Liver (tissue), 9 donors: ENCODE results near the gene SLC25A48. TPM values are rescaled to one million over a fixed set of nuclear protein-coding genes. Genes with fewer than 3 reads are reported as not detected.

Experiments
- DNase-seq: peaks from one replicate; pipeline ENCODE4 v3.0.0-alpha.2; 2017; ENCODE audit warnings: low spot score
- H3K27ac ChIP-seq, 2 donors: one replicate each; pipeline ENCODE4 v1.7.0; 2013; ENCODE audit warnings: inconsistent platforms in 2 of 2, low read length in 2 of 2, control low read depth in 1 of 2, low read depth in 1 of 2, mild to moderate bottlenecking in 1 of 2
- H3K27me3 ChIP-seq, 4 donors: one replicate each; pipeline versions ENCODE4 v1.6.1 to v1.7.0; 2013; ENCODE audit warnings: low read length in 3 of 4, inconsistent platforms in 1 of 4, mild to moderate bottlenecking in 1 of 4, moderate library complexity in 1 of 4; ENCODE audit not compliant: control insufficient read depth in 4 of 4, insufficient read depth in 4 of 4
- H3K36me3 ChIP-seq, 4 donors: one replicate each; pipeline versions ENCODE4 v1.6.1 to v1.7.0; 2013; ENCODE audit warnings: low read length in 3 of 4, mild to moderate bottlenecking in 3 of 4, low read depth in 1 of 4, moderate library complexity in 1 of 4; ENCODE audit not compliant: control insufficient read depth in 4 of 4, insufficient read depth in 3 of 4
- H3K4me1 ChIP-seq, 4 donors: one replicate each; pipeline versions ENCODE4 v1.6.1 to v1.7.0; 2013; ENCODE audit warnings: low read length in 3 of 4, mild to moderate bottlenecking in 3 of 4, moderate library complexity in 1 of 4; ENCODE audit not compliant: control insufficient read depth in 4 of 4, insufficient read depth in 4 of 4
- H3K4me3 ChIP-seq, 3 donors: one replicate each; pipeline versions ENCODE4 v1.6.1 to v1.7.0; 2013; ENCODE audit warnings: low read length in 3 of 3, control low read depth in 1 of 3, low read depth in 1 of 3, mild to moderate bottlenecking in 1 of 3
- H3K9ac ChIP-seq, 2 donors: one replicate each; pipeline ENCODE4 v1.7.0; 2013; ENCODE audit warnings: low read length in 2 of 2, mild to moderate bottlenecking in 2 of 2, moderate library complexity in 2 of 2, control low read depth in 1 of 2, low read depth in 1 of 2
- H3K9me3 ChIP-seq, 4 donors: one replicate each; pipeline versions ENCODE4 v1.6.1 to v1.7.0; 2013; ENCODE audit warnings: low read length in 3 of 4; ENCODE audit not compliant: control insufficient read depth in 4 of 4
- EGR1 ChIP-seq, 2 donors: IDR thresholded peaks; 2 replicates each; pipeline ENCODE4 v1.6.1; 2016 to 2018; ENCODE audit warnings: antibody characterized with exemption in 2 of 2, low read depth in 2 of 2
- FOXA2 ChIP-seq: IDR thresholded peaks from 2 replicates; pipeline ENCODE4 v1.6.1; 2016; ENCODE audit warnings: antibody characterized with exemption
- GABPA ChIP-seq, 2 donors: IDR thresholded peaks in 1 of 2; conservative IDR thresholded peaks in 1 of 2; 2 replicates each; pipeline ENCODE4 v1.6.1; 2016; ENCODE audit warnings: antibody characterized with exemption in 2 of 2, mild to moderate bottlenecking in 1 of 2, moderate library complexity in 1 of 2
- HNF4G ChIP-seq: IDR thresholded peaks from 2 replicates; pipeline ENCODE4 v1.6.1; 2016; ENCODE audit warnings: antibody characterized with exemption
- RAD21 ChIP-seq, 2 donors: IDR thresholded peaks; 2 replicates each; pipeline ENCODE4 v1.6.1; 2016; ENCODE audit warnings: antibody characterized with exemption in 2 of 2, mild to moderate bottlenecking in 2 of 2
- RXRA ChIP-seq, 2 donors: IDR thresholded peaks; 2 replicates each; pipeline ENCODE4 v1.6.1; 2017 to 2018; ENCODE audit warnings: antibody characterized with exemption in 2 of 2, mild to moderate bottlenecking in 1 of 2
- SP1 ChIP-seq: IDR thresholded peaks from 2 replicates; pipeline ENCODE4 v1.6.1; 2018; ENCODE audit warnings: antibody characterized with exemption, mild to moderate bottlenecking
- TAF1 ChIP-seq: conservative IDR thresholded peaks from 2 replicates; pipeline ENCODE4 v1.6.1; 2016; ENCODE audit warnings: antibody characterized with exemption, mild to moderate bottlenecking
- YY1 ChIP-seq: IDR thresholded peaks from 2 replicates; pipeline ENCODE4 v1.6.1; 2016; ENCODE audit warnings: antibody characterized with exemption, mild to moderate bottlenecking
- WGBS: extraction: QIAGEN DNeasy Blood & Tissue Kit; methylation state at CpG from one replicate; pipeline ENCODE4 v1.1.7; 2013; 5-methylcytosine and 5-hydroxymethylcytosine counted together
- polyA plus RNA-seq, 2 donors: library from polyadenylated mRNA; stranded (reverse) in 1 of 2; unstranded in 1 of 2; fragments of 200-250 nt in 1 of 2; fragments of >200 nt in 1 of 2; fragmentation: Nextera tagmentation in 1 of 2; extraction: Ambion mirVana in 1 of 2; gene quantifications; one replicate each; pipeline versions ENCODE4 v1.2.1 to v1.2.3, GENCODE V29; 2013 to 2015
- total RNA-seq, 2 donors: library from RNA; depleted of rRNA; stranded (reverse); fragments of >200 nt; gene quantifications; one replicate each; pipeline ENCODE4 v1.2.3, GENCODE V29; 2014
- TF ChIP-seq, protein P1 (sequence below): fragments of 150-350 bp; IDR thresholded peaks from 2 replicates; pipeline ENCODE4 v1.5.1; 2017; ENCODE audit warnings: improper control_type of control experiment, low read depth, low read length; ENCODE audit not compliant: missing input control
- TF ChIP-seq, protein P2 (sequence below): IDR thresholded peaks from 2 replicates; pipeline ENCODE4 v1.6.1; 2016; ENCODE audit warnings: antibody characterized with exemption
- TF ChIP-seq, protein P3 (sequence below): IDR thresholded peaks from 2 replicates; pipeline ENCODE4 v1.6.1; 2016; ENCODE audit warnings: antibody characterized with exemption
- TF ChIP-seq, protein P4 (sequence below): IDR thresholded peaks from 2 replicates; pipeline ENCODE4 v1.6.1; 2016; ENCODE audit warnings: antibody characterized with exemption
- donor health status: healthy.
- donor health status: healthy.
- donor health status: healthy.
- donor health status: healthy.
- donor health status: healthy.

SLC25A48 gene
- total and polyA plus RNA-seq, 4 donors = 0.24 to 1.1 (median 0.72) TPM

DNA sequence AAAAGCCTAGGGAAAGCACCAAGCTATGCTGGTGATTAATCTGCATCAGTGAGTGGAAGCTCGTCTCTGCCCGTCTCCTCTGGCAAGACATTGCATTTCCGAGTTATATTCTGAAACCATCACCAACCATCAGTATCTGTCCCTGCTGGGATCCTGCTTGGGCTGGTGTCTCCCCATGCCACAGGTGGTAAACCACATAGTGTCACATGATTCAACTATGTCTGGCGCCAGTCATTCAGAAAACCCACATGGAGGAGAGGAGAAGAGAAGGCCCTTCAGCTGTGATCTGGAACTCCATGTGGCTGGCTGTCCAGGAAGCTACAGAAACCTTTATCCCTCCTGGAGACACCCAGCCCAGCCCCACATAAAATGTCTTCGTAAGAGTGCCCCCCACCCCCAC lies 56.4 kb downstream of the SLC25A48 start:
- 89% methylated on average over 5 of the region's 5 CpGs for WGBS
- Histone ChIP-seq H3K27me3 (no peaks in the 10 kb centered on the region), H3K9me3 (no peaks in the 10 kb centered on the region), H3K36me3 (no peaks in the 10 kb centered on the region), H3K27ac (no peak overlapping the region), H3K9ac (no peak overlapping the region), H3K4me3 (no peak overlapping the region), H3K4me1 (peaks cover 0 to 2% (median 0%) of the 10 kb centered on the region in 4 donors)
- no peak for DNase-seq
- TF ChIP-seq RXRA (IDR thresholded peaks at IDR 0.05) = no peak

DNA sequence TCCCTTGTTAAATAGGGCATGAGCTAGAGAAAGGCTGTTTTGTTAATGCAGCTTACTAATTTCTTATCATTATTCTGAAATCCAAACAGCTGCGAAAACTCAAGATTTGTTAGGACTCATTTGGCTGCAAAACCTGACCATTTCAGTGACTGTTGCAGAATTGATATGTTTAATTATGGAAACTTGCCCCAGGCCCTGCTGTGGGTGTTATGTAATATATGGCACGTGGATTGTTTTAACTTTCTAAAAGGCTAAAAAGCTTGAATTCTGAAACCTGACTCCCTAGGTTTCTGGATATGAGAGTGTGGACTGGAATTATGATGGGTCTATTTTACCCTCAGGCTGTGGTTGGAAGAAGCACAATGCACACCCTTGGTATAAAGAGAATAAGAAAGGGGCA lies 56.8 kb downstream of the SLC25A48 start:
- H3K4me3 ChIP-seq = no peak overlapping the region
- DNase-seq = no peak
- peaks cover 0 to under 1% (median 0%) of the 10 kb centered on the region in 4 donors for H3K27me3 ChIP-seq
- H3K36me3 ChIP-seq = no peaks in the 10 kb centered on the region
- 78% methylated on average over 2 of the region's 2 CpGs for WGBS
- no peaks in the 10 kb centered on the region for H3K9me3 ChIP-seq
- TF ChIP-seq, protein P1, sequence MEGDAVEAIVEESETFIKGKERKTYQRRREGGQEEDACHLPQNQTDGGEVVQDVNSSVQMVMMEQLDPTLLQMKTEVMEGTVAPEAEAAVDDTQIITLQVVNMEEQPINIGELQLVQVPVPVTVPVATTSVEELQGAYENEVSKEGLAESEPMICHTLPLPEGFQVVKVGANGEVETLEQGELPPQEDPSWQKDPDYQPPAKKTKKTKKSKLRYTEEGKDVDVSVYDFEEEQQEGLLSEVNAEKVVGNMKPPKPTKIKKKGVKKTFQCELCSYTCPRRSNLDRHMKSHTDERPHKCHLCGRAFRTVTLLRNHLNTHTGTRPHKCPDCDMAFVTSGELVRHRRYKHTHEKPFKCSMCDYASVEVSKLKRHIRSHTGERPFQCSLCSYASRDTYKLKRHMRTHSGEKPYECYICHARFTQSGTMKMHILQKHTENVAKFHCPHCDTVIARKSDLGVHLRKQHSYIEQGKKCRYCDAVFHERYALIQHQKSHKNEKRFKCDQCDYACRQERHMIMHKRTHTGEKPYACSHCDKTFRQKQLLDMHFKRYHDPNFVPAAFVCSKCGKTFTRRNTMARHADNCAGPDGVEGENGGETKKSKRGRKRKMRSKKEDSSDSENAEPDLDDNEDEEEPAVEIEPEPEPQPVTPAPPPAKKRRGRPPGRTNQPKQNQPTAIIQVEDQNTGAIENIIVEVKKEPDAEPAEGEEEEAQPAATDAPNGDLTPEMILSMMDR = no peak
- TF ChIP-seq, protein P2, sequence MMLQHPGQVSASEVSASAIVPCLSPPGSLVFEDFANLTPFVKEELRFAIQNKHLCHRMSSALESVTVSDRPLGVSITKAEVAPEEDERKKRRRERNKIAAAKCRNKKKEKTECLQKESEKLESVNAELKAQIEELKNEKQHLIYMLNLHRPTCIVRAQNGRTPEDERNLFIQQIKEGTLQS = no peak
- TF ChIP-seq FOXA2 (no peak), RAD21 (IDR thresholded peaks at IDR 0.05) (no peak), GABPA (IDR thresholded peaks at IDR 0.05 in 1 of 2, conservative IDR thresholded peaks at IDR 0.05 in 1 of 2) (no peak), EGR1 (IDR thresholded peaks at IDR 0.05; ENCODE audit: low read depth in 2 of 2) (no peak), TAF1 (no peak)
- TF ChIP-seq, protein P3, sequence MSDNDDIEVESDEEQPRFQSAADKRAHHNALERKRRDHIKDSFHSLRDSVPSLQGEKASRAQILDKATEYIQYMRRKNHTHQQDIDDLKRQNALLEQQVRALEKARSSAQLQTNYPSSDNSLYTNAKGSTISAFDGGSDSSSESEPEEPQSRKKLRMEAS = no peak
- H3K4me1 ChIP-seq = peaks cover 0 to 2% (median 0%) of the 10 kb centered on the region in 4 donors
- H3K27ac ChIP-seq = no peak overlapping the region
- H3K9ac ChIP-seq = no peak overlapping the region

DNA sequence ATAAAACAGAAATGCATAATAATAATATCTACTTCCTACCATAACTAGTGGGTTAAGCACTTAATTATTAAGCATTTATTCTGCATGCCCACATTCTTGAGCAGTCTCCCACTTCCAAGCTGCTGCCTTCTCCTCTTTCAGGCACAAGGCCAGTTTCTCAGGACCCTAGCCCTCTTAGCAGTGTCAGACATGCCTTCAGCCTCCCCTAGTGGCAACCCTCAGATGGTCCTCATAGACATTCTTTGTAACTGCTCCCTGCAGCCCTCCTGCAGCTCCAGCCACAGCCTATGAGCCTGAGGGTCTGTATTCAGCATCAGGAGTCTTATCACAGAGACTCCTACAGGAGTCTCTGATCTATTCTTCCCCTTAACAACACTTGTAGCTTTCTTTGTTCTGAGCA lies 57.3 kb downstream of the SLC25A48 start:
- no peak overlapping the region for H3K9ac ChIP-seq
- H3K27me3 ChIP-seq = peaks cover 0 to 2% (median 0%) of the 10 kb centered on the region in 4 donors
- peaks cover 0 to 2% (median 0%) of the 10 kb centered on the region in 4 donors for H3K4me1 ChIP-seq
- no peak overlapping the region for H3K27ac ChIP-seq
- no peak overlapping the region for H3K4me3 ChIP-seq
- H3K9me3 ChIP-seq = no peaks in the 10 kb centered on the region
- no peak for TF ChIP-seq HNF4G
- no peak for TF ChIP-seq GABPA (IDR thresholded peaks at IDR 0.05 in 1 of 2, conservative IDR thresholded peaks at IDR 0.05 in 1 of 2)
- DNase-seq = no peak
- H3K36me3 ChIP-seq = no peaks in the 10 kb centered on the region

DNA sequence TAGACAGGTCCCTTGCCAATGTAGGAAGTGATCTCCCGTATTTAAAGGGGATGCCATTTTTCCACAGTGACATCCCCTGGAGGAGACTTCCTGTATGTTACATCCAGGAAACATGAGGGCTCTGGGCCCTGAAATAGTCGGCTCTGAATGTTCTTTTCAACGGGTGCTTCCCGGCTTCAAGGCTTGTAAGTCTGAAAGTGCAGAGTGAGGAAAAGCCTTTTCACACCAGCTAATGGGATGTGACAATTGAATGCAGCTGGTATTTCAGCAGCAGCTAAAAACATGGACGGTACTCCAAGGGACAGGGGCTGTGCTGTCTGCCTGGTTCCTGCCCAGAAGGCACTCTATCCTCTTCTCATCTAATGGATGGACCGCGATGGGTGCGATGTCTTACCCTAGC lies 59.8 kb downstream of the SLC25A48 start:
- no peaks in the 10 kb centered on the region for H3K9me3 ChIP-seq
- DNase-seq = peak; percentile 12
- H3K9ac ChIP-seq = no peak overlapping the region
- peaks cover 0 to 2% (median 0%) of the 10 kb centered on the region in 4 donors for H3K27me3 ChIP-seq
- no peak overlapping the region for H3K4me3 ChIP-seq
- no peaks in the 10 kb centered on the region for H3K36me3 ChIP-seq
- H3K27ac ChIP-seq = no peak overlapping the region
- H3K4me1 ChIP-seq = peaks cover 0 to 2% (median 0%) of the 10 kb centered on the region in 4 donors
- 68% methylated on average over 8 of the region's 8 CpGs for WGBS
- TF ChIP-seq, protein P2 = no peak
- TF ChIP-seq TAF1 (no peak), GABPA (IDR thresholded peaks at IDR 0.05 in 1 of 2, conservative IDR thresholded peaks at IDR 0.05 in 1 of 2) (no peak), SP1 (no peak), YY1 (no peak), EGR1 (IDR thresholded peaks at IDR 0.05; ENCODE audit: low read depth in 2 of 2) (no peak), HNF4G (no peak), FOXA2 (no peak), RXRA (IDR thresholded peaks at IDR 0.05) (no peak)
- TF ChIP-seq, protein P3 = no peak
- TF ChIP-seq, protein P4, sequence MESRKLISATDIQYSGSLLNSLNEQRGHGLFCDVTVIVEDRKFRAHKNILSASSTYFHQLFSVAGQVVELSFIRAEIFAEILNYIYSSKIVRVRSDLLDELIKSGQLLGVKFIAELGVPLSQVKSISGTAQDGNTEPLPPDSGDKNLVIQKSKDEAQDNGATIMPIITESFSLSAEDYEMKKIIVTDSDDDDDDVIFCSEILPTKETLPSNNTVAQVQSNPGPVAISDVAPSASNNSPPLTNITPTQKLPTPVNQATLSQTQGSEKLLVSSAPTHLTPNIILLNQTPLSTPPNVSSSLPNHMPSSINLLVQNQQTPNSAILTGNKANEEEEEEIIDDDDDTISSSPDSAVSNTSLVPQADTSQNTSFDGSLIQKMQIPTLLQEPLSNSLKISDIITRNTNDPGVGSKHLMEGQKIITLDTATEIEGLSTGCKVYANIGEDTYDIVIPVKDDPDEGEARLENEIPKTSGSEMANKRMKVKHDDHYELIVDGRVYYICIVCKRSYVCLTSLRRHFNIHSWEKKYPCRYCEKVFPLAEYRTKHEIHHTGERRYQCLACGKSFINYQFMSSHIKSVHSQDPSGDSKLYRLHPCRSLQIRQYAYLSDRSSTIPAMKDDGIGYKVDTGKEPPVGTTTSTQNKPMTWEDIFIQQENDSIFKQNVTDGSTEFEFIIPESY = no peak
